ENCODE data around the gene GRB14.

GRCh38 chr2:164464376-164464775 is 156.9 kb downstream of the GRB14 start:
- TF ChIP-seq, protein P1, sequence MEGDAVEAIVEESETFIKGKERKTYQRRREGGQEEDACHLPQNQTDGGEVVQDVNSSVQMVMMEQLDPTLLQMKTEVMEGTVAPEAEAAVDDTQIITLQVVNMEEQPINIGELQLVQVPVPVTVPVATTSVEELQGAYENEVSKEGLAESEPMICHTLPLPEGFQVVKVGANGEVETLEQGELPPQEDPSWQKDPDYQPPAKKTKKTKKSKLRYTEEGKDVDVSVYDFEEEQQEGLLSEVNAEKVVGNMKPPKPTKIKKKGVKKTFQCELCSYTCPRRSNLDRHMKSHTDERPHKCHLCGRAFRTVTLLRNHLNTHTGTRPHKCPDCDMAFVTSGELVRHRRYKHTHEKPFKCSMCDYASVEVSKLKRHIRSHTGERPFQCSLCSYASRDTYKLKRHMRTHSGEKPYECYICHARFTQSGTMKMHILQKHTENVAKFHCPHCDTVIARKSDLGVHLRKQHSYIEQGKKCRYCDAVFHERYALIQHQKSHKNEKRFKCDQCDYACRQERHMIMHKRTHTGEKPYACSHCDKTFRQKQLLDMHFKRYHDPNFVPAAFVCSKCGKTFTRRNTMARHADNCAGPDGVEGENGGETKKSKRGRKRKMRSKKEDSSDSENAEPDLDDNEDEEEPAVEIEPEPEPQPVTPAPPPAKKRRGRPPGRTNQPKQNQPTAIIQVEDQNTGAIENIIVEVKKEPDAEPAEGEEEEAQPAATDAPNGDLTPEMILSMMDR (IDR thresholded peaks at IDR 0.05) = no peak
- no peak for TF ChIP-seq ETV6 (CRISPR knock-in tag; IDR thresholded peaks at IDR 0.05)
- TF ChIP-seq ATF2 (CRISPR knock-in tag; IDR thresholded peaks at IDR 0.05; ENCODE audit: borderline replicate concordance, low read depth) = no peak
- no peak for TF ChIP-seq ZNF416 (CRISPR knock-in tag; IDR thresholded peaks at IDR 0.05)
- no peak for TF ChIP-seq ATF3 (CRISPR knock-in tag; conservative IDR thresholded peaks at IDR 0.05)
